NCI-H82 treated with DMSO at 0.1 percent for 48 hours (cell line): ENCODE measurements around the gene PDGFA.

Source experiments
- DNase-seq: peaks from one replicate; lab custom pipeline; 2025; ENCODE audit not compliant: unreplicated experiment; lab: John Stamatoyannopoulos, UW

The PDGFA gene

DNA sequence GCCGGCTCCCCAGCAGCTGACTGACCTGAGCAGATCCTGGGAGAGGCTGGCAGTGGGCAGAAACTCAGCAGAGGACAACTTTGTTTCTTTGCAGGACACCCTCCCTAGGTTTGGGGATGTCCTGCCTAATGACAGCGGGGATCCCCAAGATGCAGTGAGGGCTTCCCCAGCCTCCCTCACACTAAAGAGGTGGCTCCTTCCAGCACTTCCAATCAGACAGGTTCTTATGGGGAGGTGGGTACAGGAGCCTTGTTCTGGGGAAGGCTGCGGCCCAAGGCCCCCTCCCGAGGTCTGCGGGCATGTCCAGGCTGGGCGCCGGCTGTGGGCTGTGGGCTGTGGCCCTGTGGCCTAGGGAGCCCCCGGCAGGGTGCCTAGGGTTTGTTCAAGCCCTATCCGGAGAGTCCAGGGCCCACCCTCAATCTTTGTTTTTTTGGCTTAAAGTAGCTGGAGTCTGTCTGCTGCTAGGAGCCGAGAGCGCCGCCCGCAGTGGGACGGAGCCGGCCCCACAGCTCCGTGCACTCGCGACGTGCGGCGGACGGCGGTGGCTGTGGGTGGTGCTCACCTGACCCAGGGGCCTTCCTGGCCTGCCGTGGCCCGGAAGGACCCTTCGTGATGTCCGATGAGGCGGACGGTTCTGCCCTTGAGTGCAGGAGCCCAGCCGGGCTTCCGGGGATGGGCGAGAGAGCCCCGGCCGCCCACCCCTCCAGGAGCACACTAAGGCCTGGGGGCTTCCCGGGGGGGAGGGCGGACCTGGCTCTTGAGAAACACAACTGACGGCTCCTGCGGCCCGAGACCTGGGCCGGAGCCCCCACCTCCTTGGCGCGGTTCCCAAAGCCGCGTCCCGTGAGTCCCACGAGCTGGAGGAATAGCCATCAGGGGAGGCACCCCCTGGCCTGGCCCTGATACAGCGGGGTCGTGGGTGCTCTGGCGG is 57.2 kb downstream of the PDGFA start:
- DNase-seq: no peak

- no peak for DNase-seq
Measured at GRCh38 chr7:461453-462172, 58.0 kb downstream of the PDGFA start.

DNA sequence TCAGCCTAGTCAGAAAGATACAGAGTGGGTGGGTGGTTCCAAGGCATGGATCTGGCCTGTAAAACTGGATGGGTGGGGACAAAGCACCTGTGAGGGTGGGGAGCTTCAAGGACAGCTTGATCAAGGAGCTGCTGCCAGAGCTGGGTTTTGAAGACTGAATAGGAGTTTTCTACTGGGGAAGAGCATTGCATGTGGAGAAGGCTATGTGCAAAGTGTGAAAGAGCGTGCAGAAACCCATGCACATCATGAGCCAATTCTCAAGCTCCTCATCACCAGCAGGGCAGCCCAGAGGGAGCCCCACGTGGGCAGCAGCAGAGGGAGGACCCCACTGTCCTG is 58.6 kb downstream of the PDGFA start:
- no peak for DNase-seq

DNA sequence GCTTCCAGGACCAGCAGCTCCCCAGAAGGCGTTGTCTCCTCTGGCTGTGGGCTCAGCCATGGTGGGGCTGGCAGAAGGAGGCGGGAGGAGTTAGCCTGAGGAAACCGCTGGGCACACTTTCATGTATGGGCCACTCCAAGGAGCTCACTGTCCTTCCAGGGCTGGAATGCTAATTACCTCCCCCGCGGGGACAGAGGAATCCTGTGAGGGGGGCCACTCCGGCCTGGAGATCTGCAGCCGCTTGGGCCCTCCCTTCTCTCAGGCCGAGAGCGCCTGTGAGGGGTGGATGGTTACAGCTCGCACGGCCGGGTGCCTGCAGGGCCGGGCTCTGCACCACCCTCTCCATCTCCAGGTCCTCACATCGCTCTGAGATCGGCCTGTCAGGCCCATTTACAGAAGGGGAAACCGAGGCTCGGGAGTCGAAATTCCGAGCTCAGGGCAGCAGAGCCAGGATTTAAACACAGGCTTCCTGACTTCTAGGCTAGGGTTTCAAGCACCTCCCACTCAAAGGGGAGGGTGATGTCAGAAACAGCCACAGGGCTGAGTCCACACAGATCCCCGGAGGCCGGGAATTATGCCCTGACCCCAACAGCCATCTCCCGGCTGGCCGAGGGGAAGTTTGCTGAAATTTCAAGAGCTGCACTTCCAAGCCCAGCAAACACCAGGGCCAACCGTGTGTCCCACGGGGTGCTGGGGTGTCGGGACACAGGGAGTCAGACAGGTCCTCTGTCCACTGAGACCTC is 59.1 kb downstream of the PDGFA start:
- DNase-seq: no peak

DNA sequence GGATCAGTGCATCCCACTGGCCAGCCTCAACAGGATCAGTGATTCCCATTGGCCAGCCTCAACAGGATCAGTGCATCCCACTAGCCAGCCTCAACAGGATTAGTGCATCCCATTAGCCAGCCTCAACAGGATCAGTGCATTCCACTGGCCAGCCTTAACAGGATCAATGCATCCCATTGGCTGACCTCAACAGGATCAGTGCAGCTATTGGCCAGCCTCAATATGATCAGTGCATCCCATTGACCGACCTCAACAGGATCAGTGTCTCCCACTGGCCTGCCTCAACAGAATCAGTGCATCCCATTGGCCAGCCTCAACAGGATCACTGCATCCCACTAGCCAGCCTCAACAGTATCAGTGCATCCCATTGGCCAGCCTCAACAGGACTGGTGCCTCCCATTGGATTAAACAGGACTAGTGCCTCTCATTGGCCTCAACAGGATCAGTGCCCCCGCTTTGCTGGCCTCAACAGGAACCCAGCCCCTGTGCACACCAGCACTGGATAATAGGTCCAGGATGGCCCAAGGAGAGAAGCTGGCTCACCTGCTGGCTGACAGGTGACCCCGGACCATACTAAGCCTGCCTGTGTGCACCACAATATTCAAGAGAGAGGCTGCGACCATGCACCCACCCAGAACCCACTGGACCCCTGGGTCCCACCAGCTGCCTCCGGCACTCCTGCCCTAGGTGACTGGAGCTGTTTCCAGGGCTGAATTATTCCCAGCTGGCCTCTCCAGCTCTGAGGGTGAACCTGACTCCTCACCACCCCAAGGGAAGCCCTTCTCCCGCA is 59.9 kb downstream of the PDGFA start:
- no peak for DNase-seq

GRCh38 chr7:458511-459245 is 61.0 kb downstream of the PDGFA start:
- DNase-seq: no peak

GRCh38 chr7:457814-458510 is 61.7 kb downstream of the PDGFA start:
- no peak for DNase-seq

DNA sequence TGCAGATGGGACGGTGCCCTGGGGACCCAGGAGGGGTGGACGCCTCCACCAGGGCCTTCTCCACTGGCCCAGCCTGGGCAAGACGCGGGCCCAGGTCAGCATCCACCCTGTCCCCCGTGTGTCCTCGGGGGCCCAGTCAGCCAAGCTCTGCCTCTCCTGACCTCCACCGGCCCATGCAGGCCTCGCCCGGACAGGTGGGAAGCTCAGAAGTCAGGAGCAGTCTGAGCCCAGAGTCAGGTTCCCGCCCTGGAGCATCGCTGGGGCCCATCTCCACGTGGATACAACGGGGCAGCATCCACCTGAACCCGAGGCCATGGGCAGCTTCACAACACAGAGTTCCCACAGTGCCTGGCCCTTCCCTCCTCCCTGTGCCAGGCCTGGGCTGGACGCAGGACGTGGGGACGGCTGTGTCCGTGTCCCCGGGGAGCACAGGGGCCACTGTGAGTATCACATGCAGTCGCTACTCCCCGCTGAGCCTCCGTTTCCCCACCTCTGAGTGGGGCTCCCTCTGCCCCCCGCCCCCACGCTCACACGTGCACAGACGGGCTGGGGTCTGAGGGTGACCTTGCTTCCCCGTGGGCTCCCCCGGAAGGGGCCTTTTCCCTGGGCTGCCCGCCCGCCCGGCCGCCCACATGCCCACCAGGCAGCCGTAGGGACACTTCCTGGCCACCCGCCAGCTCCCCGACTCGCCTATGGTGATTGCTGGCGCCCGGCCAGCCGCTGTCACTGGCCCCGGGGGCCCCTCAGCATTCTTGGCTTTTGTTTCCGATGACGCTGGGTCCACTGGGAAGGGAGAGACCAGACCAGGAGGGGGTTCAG is 64.3 kb downstream of the PDGFA start:
- no peak for DNase-seq

DNA sequence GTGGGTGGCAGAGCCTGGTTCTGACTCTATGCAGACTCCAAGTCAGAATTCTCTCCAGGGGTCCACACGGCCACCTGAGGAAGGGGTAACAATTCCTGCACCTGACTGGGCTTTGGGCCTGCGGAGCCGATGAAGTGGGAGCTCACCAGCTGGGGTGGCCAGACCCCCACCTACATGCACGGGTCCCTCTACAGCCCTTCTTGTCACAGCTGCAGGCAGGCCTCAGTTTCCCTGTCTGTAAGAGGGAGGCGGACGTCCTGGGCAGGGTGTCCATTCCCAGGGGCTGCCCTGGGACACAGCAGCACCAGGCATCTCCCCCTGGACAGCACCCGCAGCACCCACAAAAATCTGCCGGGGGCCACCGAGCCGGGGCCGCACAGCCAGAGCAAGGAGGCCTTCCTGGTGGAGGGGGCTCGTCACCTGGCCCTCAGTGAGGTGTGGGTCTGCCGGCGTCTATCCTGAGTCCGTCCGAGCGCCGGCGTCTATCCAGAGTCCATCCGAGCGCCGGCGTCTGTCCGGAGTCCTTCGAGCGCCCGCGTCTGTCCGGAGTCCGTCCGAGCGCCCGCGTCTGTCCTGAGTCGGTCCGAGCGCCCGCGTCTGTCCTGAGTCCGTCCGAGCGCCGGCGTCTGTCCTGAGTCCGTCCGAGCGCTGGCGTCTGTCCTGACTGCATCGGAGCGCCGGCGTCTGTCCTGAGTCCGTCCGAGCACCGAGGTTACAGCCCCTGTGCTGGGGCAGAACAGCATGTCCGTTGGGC is 65.1 kb downstream of the PDGFA start:
- DNase-seq: no peak

DNA sequence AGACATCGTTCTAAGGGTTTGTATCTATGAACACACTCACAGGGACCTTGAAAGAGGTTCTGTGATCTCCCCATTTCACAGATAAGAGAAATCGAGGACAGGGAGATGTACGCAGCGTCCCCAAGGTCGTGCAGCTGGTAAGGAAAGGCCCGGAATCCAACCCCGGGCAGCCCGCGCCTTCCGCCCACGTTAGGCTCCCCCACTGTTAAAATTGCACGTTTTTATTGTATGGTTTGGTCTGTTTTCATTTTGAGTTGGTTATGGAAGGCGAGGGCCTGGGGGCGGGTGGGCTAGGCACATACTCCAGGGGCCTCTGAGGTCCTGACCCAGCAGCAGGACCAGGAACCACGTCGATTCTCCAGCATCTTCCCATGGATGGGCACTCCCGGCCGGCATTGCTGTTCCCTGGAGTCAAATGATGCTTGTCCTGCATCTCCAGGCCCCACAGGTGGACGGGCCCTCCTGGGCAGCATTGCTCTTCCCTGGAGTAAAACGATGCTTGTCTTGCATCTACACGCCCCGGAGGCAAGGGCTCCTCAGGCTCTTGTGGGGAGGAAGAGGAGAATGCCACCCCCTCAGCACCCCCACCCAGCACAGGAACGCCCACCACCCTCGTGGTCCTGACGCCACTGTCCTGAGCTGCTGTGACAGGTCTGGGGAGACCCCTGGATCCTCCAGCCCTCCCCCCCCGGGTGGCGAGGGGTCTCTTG is 65.9 kb downstream of the PDGFA start:
- DNase-seq: no peak

- DNase-seq: no peak
Measured at GRCh38 chr7:452791-453455, 66.7 kb downstream of the PDGFA start.

DNA sequence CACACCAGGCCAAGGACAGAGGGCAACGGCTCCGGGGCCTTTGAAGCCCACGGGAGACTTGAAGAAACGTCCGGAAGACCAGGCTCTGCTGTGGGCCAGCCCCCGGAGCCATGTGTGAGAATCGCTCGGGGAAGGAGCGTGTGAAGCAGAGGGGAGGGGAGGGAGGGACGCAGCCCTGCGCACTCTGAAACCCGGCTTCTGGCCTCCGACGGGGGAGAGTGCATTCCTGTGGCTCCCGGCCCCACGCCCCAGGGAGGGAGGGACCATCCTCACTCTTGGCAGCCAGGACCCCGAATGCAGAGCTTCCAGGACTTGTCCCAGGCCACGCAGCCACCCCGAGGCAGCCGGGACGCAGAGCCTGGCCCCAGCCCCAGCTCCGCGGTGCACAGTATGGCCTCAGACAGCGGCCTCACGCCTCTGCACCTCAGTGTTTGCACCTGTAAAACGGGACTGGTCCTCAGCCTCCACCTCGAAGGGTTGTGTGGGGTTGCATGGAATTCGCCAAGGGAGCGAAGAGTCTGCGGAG is 67.4 kb downstream of the PDGFA start:
- no peak for DNase-seq

- no peak for DNase-seq
Measured at GRCh38 chr7:451255-452225, 68.1 kb downstream of the PDGFA start.

GRCh38 chr7:450741-451140 is 68.9 kb downstream of the PDGFA start:
- no peak for DNase-seq

- no peak for DNase-seq
Measured at GRCh38 chr7:450036-450435, 69.6 kb downstream of the PDGFA start.
